NCI-H1436 treated with DMSO at 0.1 percent for 48 hours (cell line): ENCODE data around the gene TBRG4.
A peak's percentile ranks its signal among the peaks of the same experiment; 100 is the strongest.

Source experiments
- DNase-seq: peaks from one replicate; lab custom pipeline; 2025; lab: John Stamatoyannopoulos, UW

TBRG4 gene

DNA sequence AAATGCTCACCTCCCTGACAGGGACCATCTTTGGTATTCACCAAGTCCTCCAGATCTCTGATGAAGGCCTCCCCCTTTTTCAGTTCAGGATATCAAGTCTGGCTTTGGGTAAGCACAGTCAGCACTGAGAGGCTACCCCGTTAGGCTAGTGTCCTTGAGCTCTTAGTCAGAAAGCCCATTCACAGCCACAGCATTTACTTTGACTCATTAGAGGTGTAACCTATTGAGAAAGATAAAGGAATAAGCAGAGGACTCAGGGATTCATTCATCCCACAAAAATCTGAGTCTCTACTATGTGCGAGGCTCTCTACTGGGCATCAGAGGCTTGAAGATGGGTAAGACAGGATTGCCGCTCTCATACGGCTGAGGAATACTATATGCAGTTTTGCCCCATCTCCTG is 32.1 kb upstream of the TBRG4 start:
- no peak for DNase-seq

DNA sequence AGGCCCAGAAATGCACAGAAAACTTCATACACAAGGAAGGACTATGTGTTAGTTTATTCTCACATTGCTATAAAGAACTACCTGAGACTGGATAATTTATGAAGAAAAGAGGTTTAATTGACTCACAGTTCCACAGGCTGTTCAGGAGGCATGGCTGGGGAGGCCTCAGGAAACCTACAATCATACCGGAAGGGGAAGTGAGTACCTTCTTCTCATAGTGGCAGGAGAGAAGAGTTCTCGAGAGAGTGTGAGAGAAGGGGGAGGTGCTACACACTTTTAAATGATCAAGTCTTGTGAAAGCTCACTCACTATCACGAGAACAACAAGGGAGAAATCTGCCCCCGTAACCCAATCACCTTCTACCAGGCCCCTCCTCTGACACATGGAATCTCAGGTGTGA is 29.3 kb upstream of the TBRG4 start:
- DNase-seq: no peak

DNA sequence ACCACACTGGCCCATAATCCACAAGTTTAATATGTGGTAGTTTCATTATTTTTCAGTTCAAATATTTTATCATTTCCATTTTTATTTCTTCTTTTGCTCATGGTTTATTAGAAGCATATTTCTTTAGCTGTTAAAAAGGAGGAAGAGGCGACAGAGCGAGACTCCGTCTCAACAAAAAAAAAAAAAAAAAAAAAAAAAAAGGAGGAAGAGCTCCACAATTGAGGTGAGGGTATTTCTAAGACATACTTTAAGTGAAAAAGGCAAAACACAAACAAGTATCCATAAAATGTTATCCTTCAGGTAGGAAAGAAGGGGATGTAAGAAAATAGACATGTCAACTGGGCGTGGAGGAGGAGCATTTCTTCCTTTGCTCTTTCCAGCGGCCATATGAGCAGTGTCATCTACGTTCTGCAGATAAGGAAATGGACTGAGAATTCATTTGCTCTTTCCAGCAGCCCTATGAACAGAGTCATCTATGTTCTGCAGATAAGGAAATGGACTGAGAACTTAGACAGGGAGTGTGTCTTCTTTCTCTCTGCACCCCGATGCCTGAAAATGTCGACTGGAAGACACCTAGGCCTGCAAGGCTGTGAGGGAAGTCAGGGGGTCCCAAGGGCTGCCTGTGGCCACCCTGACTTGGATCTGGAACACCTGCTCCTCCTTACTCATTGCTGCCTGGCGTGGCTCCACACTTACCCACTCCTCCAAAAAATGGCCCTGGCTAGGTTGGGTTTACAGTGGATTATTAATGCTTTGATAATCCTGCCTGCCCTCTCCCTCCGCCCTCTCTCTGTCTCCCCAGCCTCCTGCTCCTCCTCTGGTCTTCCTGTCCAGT is 27.2 kb upstream of the TBRG4 start:
- no peak for DNase-seq

DNA sequence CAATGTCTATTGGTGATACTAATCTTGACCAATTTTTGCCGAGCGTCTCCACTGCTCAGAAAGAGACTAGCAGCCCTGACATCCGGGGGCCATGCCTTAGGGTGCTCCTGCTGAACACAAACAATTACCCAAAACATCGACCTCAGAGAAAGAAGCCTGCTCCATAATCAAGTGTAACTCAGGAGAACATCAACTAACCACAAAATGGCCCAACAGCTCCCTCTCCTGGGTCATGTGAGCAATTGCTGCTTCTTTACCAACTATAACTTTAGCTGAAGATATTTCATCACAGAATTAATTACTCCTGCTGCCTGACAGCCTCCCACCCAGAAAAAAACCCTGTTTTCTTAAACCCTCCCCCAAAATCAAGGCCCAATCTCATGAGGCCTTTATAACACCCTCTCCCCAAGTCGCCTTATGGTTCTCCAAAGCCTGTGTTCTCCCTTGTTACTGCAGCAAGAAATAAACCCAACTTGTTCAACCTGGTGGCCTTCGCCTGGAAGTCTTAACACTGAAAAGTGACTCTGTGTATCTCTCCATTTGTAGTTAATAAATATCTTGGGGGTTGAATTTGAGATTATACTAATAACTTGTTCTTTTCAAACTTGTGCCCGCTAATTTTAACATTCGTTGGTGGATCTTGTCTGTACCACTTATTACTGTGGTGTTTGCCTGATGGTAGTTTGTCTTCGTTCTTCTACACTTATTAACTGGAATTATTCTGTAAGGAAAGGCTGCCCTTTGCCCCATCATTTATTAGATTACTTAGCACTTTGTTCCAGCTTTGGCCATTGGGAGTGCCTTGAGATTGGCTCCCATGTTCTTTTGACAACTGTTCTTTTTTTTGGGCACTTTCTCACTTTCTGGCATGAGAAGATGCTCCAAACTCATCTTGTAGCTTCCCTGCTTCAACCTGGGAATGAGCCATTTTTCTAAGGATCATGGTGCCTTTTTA is 24.9 kb upstream of the TBRG4 start:
- peak; percentile 18 for DNase-seq

DNA sequence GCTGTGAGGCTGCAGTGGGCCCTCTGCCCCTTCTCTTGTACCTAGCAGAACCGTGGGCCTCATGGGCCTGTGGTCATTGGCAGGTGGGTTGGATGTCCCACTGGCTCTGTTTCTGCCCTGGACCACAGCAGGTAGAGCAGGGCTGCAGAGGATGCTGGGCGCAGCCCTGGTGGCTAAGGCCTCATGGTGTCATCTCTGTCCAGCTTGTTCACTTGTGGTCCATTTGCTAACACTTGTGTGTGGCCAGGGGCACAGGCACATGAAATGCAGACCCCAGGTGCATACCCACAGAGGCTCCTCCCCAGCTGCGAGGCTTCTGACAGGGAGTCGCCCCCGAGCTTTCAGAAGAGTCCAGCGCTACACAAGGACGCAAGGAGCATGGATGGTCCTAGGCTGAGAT is 22.4 kb upstream of the TBRG4 start:
- DNase-seq: no peak

DNA sequence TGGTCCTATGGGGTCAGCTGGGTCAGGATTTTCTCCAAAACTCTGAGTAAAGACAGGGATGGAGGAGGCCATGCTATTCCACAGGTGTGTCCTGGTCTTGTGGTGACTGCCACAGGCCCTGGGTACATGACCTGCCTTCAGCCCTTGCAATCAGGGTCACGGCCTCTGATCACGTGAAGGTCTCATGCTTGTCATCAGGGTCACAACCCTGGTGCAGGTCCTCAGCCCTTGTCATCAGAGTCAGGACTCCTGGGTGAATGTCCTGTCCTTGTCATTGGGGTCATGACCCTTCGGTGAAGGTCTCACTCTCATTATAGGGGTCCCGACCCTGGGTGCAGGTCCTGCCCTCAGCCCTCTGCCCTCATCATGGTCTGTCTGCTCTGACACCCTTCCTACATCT is 21.9 kb upstream of the TBRG4 start:
- DNase-seq: no peak

DNA sequence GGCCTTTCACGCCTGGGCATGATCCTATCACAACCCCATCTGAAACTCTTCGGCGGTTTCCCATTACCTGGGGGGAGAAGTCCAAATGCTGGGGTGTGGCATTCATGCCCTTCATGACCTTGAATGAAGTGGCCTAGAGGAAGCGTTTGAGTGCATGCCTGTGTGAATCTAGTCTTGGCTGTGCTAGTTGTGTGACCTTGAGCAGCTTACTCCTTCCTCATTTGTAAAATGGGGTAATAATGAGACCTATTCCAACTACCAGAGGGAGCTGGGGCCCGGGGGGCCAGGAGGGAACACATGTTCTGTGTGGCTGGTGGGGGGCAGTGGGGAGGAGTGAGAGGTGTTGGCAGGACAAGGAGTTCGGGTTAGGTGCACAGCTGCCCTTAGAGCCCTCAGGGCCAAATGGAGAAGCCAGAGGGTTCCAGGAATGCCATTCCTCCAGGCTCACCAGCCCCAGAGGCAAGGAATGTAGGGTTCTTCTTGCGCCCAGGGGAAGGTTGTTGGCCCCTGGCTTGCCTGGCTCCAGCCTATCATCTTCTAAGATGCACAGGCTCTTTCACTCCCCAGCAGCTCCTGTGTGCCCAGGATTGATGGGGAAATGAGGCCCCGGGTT is 21.3 kb upstream of the TBRG4 start:
- no peak for DNase-seq

DNA sequence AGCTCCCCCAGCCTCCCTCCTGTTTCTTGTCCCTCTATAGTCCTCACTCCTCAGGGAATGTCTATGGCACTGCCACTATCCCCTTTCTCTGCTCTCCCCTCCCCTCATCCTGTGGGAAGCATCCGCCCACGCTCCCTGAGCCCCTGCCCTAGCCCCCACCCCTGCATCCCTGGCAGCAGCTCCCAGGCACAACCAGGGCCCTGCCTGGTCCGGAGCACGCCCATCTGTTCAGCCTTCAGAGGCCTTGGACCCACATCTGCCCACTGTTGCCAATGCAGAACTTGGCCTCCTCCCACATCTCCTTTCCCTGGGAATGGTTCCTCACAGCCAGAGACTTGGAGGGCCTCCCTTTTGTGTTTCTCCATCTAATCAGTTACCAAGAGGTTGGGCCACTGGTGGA is 20.4 kb upstream of the TBRG4 start:
- DNase-seq: no peak

DNA sequence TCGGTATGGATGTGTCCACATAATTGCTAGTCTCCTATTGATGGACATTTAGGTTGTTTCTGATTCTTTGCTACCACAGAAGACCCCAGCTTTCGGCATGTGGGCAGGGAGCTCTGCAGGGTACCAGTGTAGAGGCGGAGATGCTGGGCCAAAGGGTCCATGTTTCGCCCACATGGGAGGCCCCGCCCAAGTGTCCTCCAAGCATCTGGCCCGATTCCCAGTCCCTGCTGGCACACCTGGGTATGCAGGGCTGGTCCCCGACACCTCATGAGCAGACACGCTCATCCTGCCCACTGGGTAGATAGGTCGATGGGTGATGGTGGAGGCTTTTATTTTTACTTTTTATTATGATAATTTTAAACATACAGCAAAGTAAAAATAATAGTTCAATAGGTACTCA is 19.4 kb upstream of the TBRG4 start:
- no peak for DNase-seq

DNA sequence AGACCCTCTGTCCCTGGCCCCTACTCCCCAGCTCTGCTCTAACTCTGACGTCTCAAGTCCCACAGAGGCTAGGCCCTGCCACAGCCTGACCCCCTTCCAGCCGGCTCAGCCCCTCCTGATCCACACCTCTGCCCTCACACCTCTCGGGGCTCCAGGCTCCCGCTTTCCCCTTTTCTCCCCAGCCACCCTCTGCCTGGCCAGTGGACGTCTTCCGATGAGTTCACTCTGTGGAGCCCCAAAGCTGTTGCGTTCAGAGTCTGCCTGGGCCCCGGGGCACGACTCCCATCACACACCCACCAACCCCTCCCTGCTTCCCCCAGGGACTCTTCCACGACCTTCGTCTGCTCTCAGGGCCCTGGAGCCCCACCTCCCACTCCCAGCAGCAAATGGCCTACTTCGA is 18.4 kb upstream of the TBRG4 start:
- no peak for DNase-seq

DNA sequence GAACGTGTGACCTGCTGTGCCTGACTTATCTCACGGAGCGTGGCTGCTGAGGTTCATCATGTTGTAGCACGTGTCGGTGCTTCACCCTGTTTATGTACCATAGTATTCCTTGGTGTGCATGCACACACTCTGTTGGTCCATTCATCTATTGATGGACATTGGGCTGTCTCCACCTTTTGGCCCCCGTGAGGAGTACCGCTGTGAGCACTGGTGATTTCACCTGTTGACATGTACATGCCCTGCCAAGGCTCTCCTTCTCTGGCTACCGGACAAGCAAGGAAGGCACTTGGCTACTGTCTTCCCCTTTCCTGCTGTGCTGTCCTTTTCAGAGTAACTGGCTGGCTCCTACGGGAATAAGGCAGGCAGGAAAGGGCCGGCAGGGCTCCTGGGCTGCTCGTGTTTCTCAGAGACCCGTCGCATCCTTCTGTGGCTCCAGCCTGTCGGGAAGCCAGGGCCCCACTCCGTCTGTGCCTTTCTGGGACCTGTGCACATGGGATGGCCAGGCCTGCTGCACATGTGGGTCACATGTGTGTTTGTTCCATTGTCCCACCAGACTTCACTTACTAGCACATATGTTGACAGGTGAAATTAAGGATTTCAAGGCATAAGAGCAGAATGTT is 17.8 kb upstream of the TBRG4 start:
- DNase-seq: no peak

DNA sequence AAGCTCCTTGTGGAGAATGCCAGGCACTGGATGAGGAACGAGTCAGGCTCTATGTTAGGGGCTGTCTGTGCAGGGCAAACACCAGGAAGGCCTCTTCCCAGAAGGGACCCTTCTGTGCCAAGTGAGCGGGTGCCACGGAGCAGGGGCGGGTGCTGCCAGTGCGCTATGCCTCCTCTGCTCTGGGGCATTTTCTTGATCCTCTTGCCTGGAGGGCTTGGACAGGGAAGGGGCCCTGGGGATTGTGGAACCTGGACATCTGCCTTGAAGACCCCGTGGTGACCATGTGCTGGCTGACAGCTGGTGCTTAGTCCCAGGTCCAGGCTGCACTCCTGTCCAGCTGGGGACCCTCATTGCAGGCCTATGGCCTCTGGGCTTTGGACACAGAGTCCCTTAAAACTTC is 15.4 kb upstream of the TBRG4 start:
- no peak for DNase-seq

DNA sequence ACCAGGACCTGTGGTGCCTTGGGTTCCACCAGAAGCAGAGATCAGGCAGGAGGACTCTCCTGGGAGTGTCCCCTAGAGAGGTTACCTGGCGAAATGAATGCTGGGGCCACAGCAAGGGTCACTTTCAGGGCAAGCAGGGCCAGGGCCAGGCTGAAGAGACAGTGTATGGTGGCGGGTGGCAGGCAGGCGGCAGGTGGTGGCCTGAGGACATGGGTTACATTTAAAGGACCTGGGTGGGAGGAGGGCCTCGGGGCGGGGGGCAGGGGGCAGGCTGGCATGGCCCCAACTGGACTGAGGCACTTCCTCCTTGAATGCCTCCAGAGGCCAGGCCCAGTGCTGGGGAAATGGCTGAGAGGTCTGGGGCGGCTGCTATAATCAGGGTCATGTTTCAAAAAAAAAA is 14.7 kb upstream of the TBRG4 start:
- no peak for DNase-seq

DNA sequence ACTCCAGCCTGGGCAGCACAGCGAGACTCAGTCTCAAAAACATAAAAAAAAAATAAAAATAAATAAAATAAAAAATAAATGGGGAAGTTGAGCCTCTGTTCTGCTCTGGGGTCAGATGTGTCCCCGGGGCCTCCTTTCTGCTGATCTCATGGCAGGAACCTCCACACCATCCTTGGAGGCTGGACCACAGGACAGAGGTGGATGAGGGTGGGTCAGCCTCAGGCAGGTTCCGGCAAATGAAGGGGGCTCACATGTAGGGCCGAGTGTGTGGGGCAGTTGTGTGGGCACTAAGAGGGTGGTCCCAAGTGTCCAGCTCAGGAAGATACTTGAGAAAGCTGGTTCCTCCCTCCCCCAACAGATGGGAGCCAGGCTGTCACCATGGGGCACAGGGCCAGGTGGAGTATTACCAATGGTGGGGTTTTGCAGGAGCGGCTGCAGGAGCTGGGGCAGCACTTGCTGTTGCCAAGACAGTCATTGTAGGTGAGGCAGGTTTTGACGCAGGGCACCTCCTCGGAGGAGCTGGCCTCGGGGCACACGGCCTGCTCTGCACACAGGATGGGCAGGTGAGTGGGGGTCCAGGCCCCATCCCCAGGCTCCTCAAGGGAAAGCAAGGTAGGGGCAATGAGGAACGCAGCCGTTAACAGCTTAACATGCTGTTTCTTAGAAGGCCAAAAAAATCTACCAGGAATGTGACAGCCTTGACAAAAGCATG is 13.9 kb upstream of the TBRG4 start:
- no peak for DNase-seq

DNA sequence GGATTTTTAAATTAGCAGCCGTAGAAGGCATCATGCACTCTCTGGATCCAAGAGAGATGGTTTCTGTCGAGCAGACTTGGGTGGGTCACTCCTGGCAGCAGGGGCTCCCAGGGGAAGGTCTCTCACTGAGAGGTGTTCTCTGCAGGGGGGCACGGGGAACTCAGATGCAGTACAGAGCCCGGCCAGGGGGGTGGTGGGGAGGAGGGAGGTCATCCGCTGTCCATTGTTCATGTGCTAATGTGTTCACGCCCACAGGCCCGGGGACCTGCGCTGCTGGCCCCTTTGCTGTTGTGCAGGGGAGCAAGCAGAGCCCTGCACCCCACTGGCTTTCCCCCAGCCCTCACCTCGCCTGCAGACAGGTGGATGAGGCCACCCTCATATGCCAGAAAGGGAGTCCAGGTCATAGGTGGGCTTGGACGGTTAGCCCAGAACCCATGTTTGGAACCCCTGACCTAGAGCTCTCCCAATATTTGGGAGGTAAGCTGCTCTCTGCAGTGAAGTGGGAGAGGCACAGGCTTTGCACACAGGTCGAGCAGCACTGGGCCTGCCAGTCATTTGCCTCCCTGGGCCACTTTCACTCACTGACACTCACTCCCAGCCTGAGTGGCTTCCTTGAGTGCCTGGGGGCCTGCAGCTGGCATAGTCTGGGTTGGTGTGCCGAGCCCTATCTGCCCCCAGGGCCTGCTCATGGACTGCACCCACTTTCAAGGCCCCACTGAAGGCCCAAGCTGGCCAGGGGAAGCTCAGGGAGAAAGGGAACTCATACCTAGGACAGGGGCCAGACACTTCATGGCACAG is 12.6 kb upstream of the TBRG4 start:
- DNase-seq: no peak

DNA sequence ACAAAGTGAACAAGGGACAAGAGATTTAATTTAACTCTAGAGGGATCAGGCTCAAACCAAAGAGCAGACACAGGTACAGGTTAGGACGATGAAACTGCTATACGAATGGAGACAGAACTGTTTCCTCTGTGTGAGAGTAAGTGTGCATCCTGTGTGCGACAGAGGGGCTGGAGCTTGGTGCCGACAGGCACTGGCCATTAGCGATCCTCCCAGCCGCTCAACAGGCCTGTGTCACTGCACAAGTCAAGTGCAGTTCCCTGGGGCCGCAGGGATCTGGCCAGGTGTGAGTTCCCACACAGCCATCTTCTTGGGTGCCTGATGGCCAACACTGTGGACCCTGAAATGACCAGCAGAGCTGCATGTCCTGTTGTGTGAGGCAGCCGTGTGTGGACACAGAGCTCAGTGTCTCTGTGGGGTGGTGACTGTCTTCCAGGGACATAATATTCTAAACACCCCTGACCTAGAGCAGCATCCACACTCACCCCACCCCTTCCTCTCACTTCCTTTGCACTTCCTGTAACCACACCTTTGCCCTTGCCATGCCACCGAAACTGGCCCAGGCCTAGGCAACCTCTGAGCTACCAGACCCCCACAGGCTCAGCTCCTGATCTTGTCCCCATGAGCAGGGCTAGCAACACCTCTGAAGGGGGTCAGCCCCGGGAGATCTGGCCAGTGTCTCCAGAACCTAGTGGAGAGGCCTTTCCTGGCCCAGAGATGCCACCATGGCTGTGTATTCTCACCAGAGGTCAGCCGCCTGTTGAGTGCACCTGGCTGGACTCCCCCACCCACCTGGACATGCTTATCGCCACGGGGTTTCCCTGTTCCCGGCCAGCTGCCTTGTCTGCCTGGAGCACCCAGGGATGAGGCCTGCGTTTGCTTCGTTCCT is 11.7 kb upstream of the TBRG4 start:
- no peak for DNase-seq

DNA sequence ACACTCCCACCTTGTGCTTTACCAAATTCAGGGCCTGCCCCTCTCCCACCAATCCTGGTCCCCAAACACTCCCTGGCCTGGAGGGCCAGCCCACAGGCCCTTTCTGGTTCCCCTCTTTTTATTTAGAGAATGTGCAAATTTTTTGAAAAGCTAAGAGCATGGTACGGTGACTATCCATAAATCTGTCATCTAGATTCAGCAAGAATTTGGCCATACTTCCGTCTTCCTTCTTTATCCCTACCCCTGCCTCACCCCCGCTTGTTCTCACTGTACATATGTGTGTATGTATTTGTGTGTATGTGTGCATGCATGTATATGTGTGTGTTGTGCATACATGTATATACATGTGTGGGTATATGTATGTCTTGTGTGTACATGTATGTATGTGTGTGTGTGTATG is 8.1 kb upstream of the TBRG4 start:
- no peak for DNase-seq

DNA sequence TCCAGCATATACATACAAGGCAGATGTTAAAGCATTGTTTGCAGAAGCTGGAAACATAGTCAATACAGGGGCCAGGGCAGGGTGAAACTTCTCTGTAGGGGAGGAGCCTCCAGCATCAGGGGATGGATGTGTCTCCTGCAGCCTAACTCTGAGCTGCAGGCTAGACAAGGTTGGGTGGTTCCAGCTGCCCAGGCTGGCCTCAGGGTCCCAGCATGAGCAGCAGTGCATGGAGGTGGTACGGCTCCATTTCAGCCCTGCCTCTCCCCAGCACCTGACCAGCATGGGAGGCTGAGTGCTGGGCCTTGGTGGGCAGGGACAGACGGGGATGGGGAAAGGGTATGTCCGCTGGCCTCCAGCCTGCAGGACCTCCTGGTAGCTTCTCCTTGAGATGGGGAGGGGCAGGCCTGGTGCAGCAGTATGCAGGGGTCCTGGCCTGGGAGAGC is 7.4 kb upstream of the TBRG4 start:
- no peak for DNase-seq

DNA sequence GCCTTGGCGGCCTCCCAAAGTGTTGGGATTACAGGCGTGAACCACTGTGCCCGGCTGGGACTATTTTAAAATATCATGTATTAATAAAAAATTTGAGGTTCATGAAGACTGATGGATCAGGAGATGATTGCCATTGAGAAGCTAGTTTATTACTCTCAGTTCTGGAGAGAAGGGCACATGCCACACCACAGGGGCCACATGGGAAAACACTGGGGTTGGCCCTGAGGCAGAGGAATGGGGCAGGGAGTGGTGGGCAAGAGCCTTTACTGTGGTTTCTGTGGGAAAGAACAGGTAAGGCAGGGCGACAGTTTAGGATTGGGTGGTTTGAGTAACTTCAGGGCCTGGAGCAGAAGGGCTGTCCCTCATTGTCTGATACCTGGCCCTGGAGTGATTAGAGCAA is 6.8 kb upstream of the TBRG4 start:
- no peak for DNase-seq

DNA sequence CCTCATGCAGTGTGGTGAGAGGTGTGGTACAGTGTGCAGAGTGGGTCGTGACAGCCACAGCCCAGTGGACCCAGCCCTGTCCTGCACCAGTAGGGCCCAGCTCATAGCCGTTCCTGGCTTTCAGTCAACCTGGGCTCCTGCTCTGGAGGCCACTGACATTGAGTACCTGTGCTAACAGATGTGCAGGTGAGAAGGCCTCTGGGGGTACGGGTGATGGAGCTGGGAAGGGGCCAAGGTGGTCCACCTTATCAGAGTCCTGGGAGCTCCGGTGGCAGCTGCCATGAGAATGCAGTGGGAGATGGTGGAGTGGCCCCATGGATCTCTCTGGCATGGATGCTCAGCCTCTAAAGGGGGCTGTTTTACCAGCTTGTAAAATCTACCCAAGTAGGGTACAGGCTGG is 6.1 kb upstream of the TBRG4 start:
- no peak for DNase-seq
